Esophagus muscularis mucosa (tissue), 4 donors: ENCODE results near the gene PPM1B.

ENCODE experiments used
- CTCF ChIP-seq, 3 experiments: fragments of 200-600 bp in 2 of 3; fragments of 450-650 bp in 1 of 3; sonication (generic) in 2 of 3; IDR thresholded peaks; one replicate each; pipeline ENCODE4 v1.5.1; 2017 to 2019; ENCODE audit warnings: antibody characterized with exemption in 3 of 3, mild to moderate bottlenecking in 2 of 3, moderate library complexity in 1 of 3
- EP300 ChIP-seq: sonication (generic); formaldehyde crosslinking; IDR thresholded peaks from one replicate; pipeline ENCODE4 v1.6.1; 2017; ENCODE audit warnings: antibody characterized with exemption
- POLR2A ChIP-seq: fragments of 450-650 bp; IDR thresholded peaks from one replicate; pipeline ENCODE4 v1.6.1; 2017; ENCODE audit warnings: antibody characterized with exemption, moderate library complexity, mild to moderate bottlenecking, low read depth
- POLR2AphosphoS5 ChIP-seq, 2 donors: sonication (generic); formaldehyde crosslinking; IDR thresholded peaks; one replicate each; pipeline ENCODE4 v1.6.1; 2017; ENCODE audit warnings: antibody characterized with exemption in 2 of 2

- TF ChIP-seq CTCF (IDR thresholded peaks at IDR 0.05) (no peak), POLR2A (no peak), POLR2AphosphoS5 (IDR thresholded peaks at IDR 0.05) (no peak), EP300 (no peak)
These were observed 48.8 kb upstream of the PPM1B start for GRCh38 chr2:44119878-44120277.
